Hepatocyte (in vitro differentiated cells): ENCODE data around the gene OR51E1.

Experiments used
- CTCF ChIP-seq: fragments of 200-600 bp; sonication (generic); IDR thresholded peaks from 2 replicates; pipeline ENCODE4 v1.5.1; 2016; ENCODE audit warnings: antibody characterized with exemption, mild to moderate bottlenecking; ENCODE audit not compliant: poor library complexity
- EZH2 ChIP-seq: fragments of 200-600 bp; sonication (generic); IDR thresholded peaks from 2 replicates; pipeline ENCODE4 v1.6.1; 2016; ENCODE audit warnings: antibody characterized with exemption, mild to moderate bottlenecking, borderline replicate concordance
- EZH2phosphoT487 ChIP-seq: fragments of 200-600 bp; sonication (generic); IDR thresholded peaks from one replicate; pipeline ENCODE4 v1.6.1; 2018; ENCODE audit warnings: antibody characterized with exemption, mild to moderate bottlenecking, low read depth, moderate library complexity; ENCODE audit not compliant: unreplicated experiment, severe bottlenecking

GRCh38 chr11:4610258-4610935 lies 33.4 kb upstream of the OR51E1 start:
- no peak for TF ChIP-seq CTCF
- no peak for TF ChIP-seq EZH2phosphoT487
- no peak for TF ChIP-seq EZH2
